ENCODE measurements around the gene WDR87.
A peak's percentile ranks its signal among the peaks of the same experiment; 100 is the strongest.

The WDR87 gene

GRCh38 chr19:37932985-37933936, 26.9 kb upstream of the WDR87 start:
- no peak overlapping the region for H3K4me3 ChIP-seq (replicated peaks; ENCODE audit: low read depth, low read length)
- peak; percentile 34 for DNase-seq (ENCODE audit: low read depth)
- no peak for TF ChIP-seq CTCF (IDR thresholded peaks at IDR 0.05; ENCODE audit: low read length, missing control alignments)

- peak overlapping the region; percentile 28 for H3K4me3 ChIP-seq (replicated peaks; ENCODE audit: low read depth, low read length)
- peak; percentile 65 for DNase-seq (ENCODE audit: low read depth)
These were observed 25.7 kb upstream of the WDR87 start for GRCh38 chr19:37931881-37932655.

GRCh38 chr19:37930416-37930815, 24.0 kb upstream of the WDR87 start:
- TF ChIP-seq CTCF (IDR thresholded peaks at IDR 0.05; ENCODE audit: low read length, missing control alignments), result no peak
- DNase-seq (ENCODE audit: low read depth), result peak; percentile 43

More at GRCh38 chr19:37931881-37932655, 25.7 kb upstream of the WDR87 start:
- TF ChIP-seq CTCF (IDR thresholded peaks at IDR 0.05; ENCODE audit: low read length, missing control alignments), result peak; percentile 15

GRCh38 chr19:37929355-37929923, 23.0 kb upstream of the WDR87 start:
- TF ChIP-seq CTCF (IDR thresholded peaks at IDR 0.05; ENCODE audit: low read length, missing control alignments), result no peak
- no peak overlapping the region for H3K4me3 ChIP-seq (replicated peaks; ENCODE audit: low read depth, low read length)
- no peak for DNase-seq (ENCODE audit: low read depth)

More at GRCh38 chr19:37930416-37930815, 24.0 kb upstream of the WDR87 start:
- H3K4me3 ChIP-seq (replicated peaks; ENCODE audit: low read depth, low read length), result no peak overlapping the region

GRCh38 chr19:37928527-37929286, 22.3 kb upstream of the WDR87 start:
- no peak for TF ChIP-seq CTCF (IDR thresholded peaks at IDR 0.05; ENCODE audit: low read length, missing control alignments)
- no peak for DNase-seq (ENCODE audit: low read depth)
- H3K4me3 ChIP-seq (replicated peaks; ENCODE audit: low read depth, low read length), result no peak overlapping the region

GRCh38 chr19:37926711-37927110, 20.3 kb upstream of the WDR87 start:
- DNase-seq (ENCODE audit: low read depth), result no peak
- no peak for TF ChIP-seq CTCF (IDR thresholded peaks at IDR 0.05; ENCODE audit: low read length, missing control alignments)
- no peak overlapping the region for H3K4me3 ChIP-seq (replicated peaks; ENCODE audit: low read depth, low read length)
